SU-DHL-6 (cell line): ENCODE results near the gene RBM22.

ENCODE experiments used
- H2AFZ ChIP-seq: fragments of 200-600 bp; sonication (generic); 2 replicates; pipeline ENCODE4 v1.6.1; 2014; ENCODE audit warnings: low read depth, mild to moderate bottlenecking, moderate library complexity, mixed read lengths, antibody characterized with exemption, low read length; ENCODE audit not compliant: severe bottlenecking
- H3F3A ChIP-seq: fragments of 200-600 bp; shearing (Covaris generic); 2 replicates; pipeline ENCODE4 v1.6.0; 2016; ENCODE audit warnings: antibody characterized with exemption, mild to moderate bottlenecking; ENCODE audit not compliant: insufficient read depth
- H3K27ac ChIP-seq: fragments of 200-600 bp; sonication (generic); 2 replicates; pipeline ENCODE4 v1.5.1; 2016; ENCODE audit warnings: low read depth, mild to moderate bottlenecking, low read length, moderate library complexity, mixed read lengths
- H3K27me3 ChIP-seq: fragments of 200-600 bp; sonication (generic), shearing (Covaris generic); 2 replicates; pipeline ENCODE4 v1.6.0; 2014; ENCODE audit warnings: mild to moderate bottlenecking, low read length
- H3K36me3 ChIP-seq: fragments of 200-600 bp; sonication (generic); 2 replicates; pipeline ENCODE4 v1.6.1; 2014; ENCODE audit warnings: mild to moderate bottlenecking, low read length, mixed read lengths
- H3K4me2 ChIP-seq: fragments of 300-600, 200-600 bp; shearing (Covaris generic), sonication (generic); 2 replicates; pipeline ENCODE4 v1.6.0; 2014; ENCODE audit warnings: low read length, low read depth, mild to moderate bottlenecking; ENCODE audit not compliant: poor library complexity, severe bottlenecking
- H3K4me3 ChIP-seq: fragments of 200-600 bp; sonication (generic); 2 replicates; pipeline ENCODE4 v1.5.1; 2014; ENCODE audit warnings: antibody characterized with exemption, low read length, mild to moderate bottlenecking, mixed read lengths; ENCODE audit not compliant: insufficient read depth, poor library complexity, severe bottlenecking
- H3K79me2 ChIP-seq: fragments of 200-600 bp; sonication (generic); 2 replicates; pipeline ENCODE4 v1.6.1; 2014; ENCODE audit warnings: mild to moderate bottlenecking, low read length, moderate library complexity; ENCODE audit not compliant: insufficient read depth
- H3K9ac ChIP-seq: fragments of 200-600 bp; sonication (generic); 2 replicates; pipeline ENCODE4 v1.7.0; 2014; ENCODE audit warnings: mild to moderate bottlenecking, low read length
- H3K9me2 ChIP-seq: fragments of 200-600 bp; sonication (generic); replicated peaks from 2 replicates; pipeline ENCODE4 v1.6.1; 2014; ENCODE audit warnings: low read length; ENCODE audit not compliant: insufficient read depth
- H3K9me3 ChIP-seq: fragments of 200-600 bp; sonication (generic); 2 replicates; pipeline ENCODE4 v1.6.1; 2014; ENCODE audit warnings: low read length, mixed read lengths; ENCODE audit not compliant: insufficient read depth
- H4K20me1 ChIP-seq: fragments of 200-600 bp; sonication (generic); 2 replicates; pipeline ENCODE4 v1.6.1; 2014; ENCODE audit warnings: low read depth, mild to moderate bottlenecking, antibody characterized with exemption, low read length, moderate library complexity, mixed read lengths
- EZH2phosphoT487 ChIP-seq: fragments of 200-600 bp; sonication (generic), shearing (Covaris generic); conservative IDR thresholded peaks from 2 replicates; pipeline ENCODE4 v1.6.1; 2018; ENCODE audit warnings: mild to moderate bottlenecking, antibody characterized with exemption, low read length, moderate library complexity, mixed read lengths
- TF ChIP-seq, protein P1 (sequence below): fragments of 200-600 bp; sonication (generic); IDR thresholded peaks from one replicate; pipeline ENCODE4 v1.5.1; 2017; ENCODE audit warnings: antibody characterized with exemption, mild to moderate bottlenecking, low read length, moderate library complexity; ENCODE audit not compliant: insufficient read depth, poor library complexity, severe bottlenecking

The RBM22 gene

GRCh38 chr5:150655221-150655620 lies 45.6 kb downstream of the RBM22 start:
- Histone ChIP-seq H3K27me3 (no peaks in the 10 kb centered on the region), H3K36me3 (no peaks in the 10 kb centered on the region), H3F3A (no peaks in the 10 kb centered on the region), H3K79me2 (no peaks in the 10 kb centered on the region), H2AFZ (no peak overlapping the region), H3K9me2 (no peaks in the 10 kb centered on the region), H3K27ac (no peak overlapping the region), H3K4me3 (no peak overlapping the region), H3K4me2 (no peak overlapping the region), H3K9me3 (no peaks in the 10 kb centered on the region), H4K20me1 (no peaks in the 10 kb centered on the region), H3K9ac (no peak overlapping the region)
- TF ChIP-seq, protein P1, sequence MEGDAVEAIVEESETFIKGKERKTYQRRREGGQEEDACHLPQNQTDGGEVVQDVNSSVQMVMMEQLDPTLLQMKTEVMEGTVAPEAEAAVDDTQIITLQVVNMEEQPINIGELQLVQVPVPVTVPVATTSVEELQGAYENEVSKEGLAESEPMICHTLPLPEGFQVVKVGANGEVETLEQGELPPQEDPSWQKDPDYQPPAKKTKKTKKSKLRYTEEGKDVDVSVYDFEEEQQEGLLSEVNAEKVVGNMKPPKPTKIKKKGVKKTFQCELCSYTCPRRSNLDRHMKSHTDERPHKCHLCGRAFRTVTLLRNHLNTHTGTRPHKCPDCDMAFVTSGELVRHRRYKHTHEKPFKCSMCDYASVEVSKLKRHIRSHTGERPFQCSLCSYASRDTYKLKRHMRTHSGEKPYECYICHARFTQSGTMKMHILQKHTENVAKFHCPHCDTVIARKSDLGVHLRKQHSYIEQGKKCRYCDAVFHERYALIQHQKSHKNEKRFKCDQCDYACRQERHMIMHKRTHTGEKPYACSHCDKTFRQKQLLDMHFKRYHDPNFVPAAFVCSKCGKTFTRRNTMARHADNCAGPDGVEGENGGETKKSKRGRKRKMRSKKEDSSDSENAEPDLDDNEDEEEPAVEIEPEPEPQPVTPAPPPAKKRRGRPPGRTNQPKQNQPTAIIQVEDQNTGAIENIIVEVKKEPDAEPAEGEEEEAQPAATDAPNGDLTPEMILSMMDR: no peak
- TF ChIP-seq EZH2phosphoT487: no peak

GRCh38 chr5:150653762-150654556 lies 46.9 kb downstream of the RBM22 start:
- no peaks in the 10 kb centered on the region for H3F3A ChIP-seq
- no peaks in the 10 kb centered on the region for H3K27me3 ChIP-seq
- no peak overlapping the region for H3K27ac ChIP-seq
- no peaks in the 10 kb centered on the region for H4K20me1 ChIP-seq
- no peak overlapping the region for H3K4me3 ChIP-seq
- no peak overlapping the region for H3K9ac ChIP-seq
- no peak overlapping the region for H2AFZ ChIP-seq
- H3K79me2 ChIP-seq: no peaks in the 10 kb centered on the region
- no peaks in the 10 kb centered on the region for H3K36me3 ChIP-seq
- H3K9me2 ChIP-seq: no peaks in the 10 kb centered on the region
- TF ChIP-seq EZH2phosphoT487: no peak
- TF ChIP-seq, protein P1: no peak
- no peak overlapping the region for H3K4me2 ChIP-seq
- H3K9me3 ChIP-seq: no peaks in the 10 kb centered on the region

DNA sequence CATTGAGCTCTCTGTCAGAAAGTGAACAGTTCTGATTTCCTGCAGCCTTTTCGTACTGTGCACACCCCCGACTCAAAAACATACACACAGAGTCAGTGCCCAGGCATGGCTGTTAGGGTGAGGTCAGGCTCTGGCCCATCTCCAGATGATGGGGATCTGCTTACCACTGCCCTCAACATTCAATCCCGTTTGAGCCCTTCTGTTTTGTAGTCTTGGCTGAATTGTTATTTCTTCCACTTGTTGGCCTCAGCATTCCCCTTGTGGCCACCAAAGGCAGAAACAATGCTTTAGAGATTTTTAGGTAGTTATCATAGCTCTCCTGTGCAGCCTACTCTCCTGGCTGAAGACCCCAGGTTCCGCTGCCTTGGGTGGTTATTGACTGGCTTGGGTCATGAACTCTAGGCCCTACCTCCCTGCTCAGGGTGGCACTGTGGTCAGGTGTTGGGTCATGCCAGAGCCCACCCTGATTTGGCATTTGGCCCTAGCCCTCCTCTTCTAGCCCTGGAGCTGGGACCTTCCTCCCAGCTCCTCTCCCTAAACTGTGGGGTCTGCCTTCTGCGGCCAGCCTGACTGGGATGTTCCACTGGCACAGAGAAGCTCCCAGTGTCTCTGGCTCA lies 47.6 kb downstream of the RBM22 start:
- H3K4me2 ChIP-seq: no peak overlapping the region
- no peaks in the 10 kb centered on the region for H3F3A ChIP-seq
- TF ChIP-seq EZH2phosphoT487: no peak
- TF ChIP-seq, protein P1: no peak
- no peaks in the 10 kb centered on the region for H4K20me1 ChIP-seq
- no peaks in the 10 kb centered on the region for H3K36me3 ChIP-seq
- no peak overlapping the region for H3K4me3 ChIP-seq
- no peak overlapping the region for H3K9ac ChIP-seq
- H3K9me2 ChIP-seq: no peaks in the 10 kb centered on the region
- no peak overlapping the region for H3K27ac ChIP-seq
- H3K9me3 ChIP-seq: no peaks in the 10 kb centered on the region
- no peaks in the 10 kb centered on the region for H3K27me3 ChIP-seq
- no peaks in the 10 kb centered on the region for H3K79me2 ChIP-seq
- H2AFZ ChIP-seq: no peak overlapping the region
